Common myeloid progenitor, CD34-positive (primary cell): Measurements from ENCODE around the gene IGSF10.

ENCODE experiments used
- CTCF ChIA-PET: fragments of 350-600 bp; sonication (Branson Sonifier 250); formaldehyde crosslinking; loops from one replicate; lab custom pipeline; 2021; ENCODE audit warnings: antibody characterized with exemption; lab: Charles Lee
- POLR2A ChIA-PET: fragments of 350-600 bp; sonication (Branson Sonifier 250); formaldehyde crosslinking; loops from one replicate; lab custom pipeline; 2021; ENCODE audit warnings: antibody characterized with exemption; lab: Charles Lee
- DNase-seq, 3 donors: peaks; one replicate each; pipeline versions ENCODE4 v3.0.0 to v3.0.0-alpha.2; 2013
- H3K27ac ChIP-seq, 2 experiments: 1 replicate in 1 of 2; 2 replicates in 1 of 2; pipeline ENCODE4 v1.7.0; 2013; ENCODE audit warnings: inconsistent platforms in 2 of 2, low read length in 2 of 2, mild to moderate bottlenecking in 2 of 2, low read depth in 1 of 2, moderate library complexity in 1 of 2; ENCODE audit not compliant: severe bottlenecking in 2 of 2, insufficient read depth in 1 of 2, poor library complexity in 1 of 2
- H3K27me3 ChIP-seq, 5 experiments: replicated peaks in 2 of 5; 1 replicate in 3 of 5; 2 replicates in 2 of 5; pipeline versions ENCODE4 v1.6.1 to v1.7.0; 2013; ENCODE audit warnings: low read length in 4 of 5, mild to moderate bottlenecking in 2 of 5, moderate library complexity in 2 of 5, inconsistent platforms in 1 of 5; ENCODE audit not compliant: insufficient read depth in 5 of 5, control insufficient read depth in 4 of 5
- H3K36me3 ChIP-seq, 4 experiments: 1 replicate in 2 of 4; 2 replicates in 2 of 4; pipeline versions ENCODE4 v1.6.1 to v1.7.0; 2013; ENCODE audit warnings: low read length in 3 of 4, control low read depth in 1 of 4, mild to moderate bottlenecking in 1 of 4; ENCODE audit not compliant: control insufficient read depth in 4 of 4, insufficient read depth in 4 of 4
- H3K4me1 ChIP-seq, 4 experiments: 1 replicate in 3 of 4; 2 replicates in 1 of 4; pipeline versions ENCODE4 v1.6.1 to v1.7.1; 2013; ENCODE audit warnings: low read length in 3 of 4, mild to moderate bottlenecking in 3 of 4, control low read depth in 1 of 4, inconsistent platforms in 1 of 4, moderate library complexity in 1 of 4; ENCODE audit not compliant: control insufficient read depth in 4 of 4, insufficient read depth in 4 of 4; ENCODE audit errors: control extremely low read depth in 1 of 4
- H3K4me3 ChIP-seq, 7 experiments: 1 replicate in 4 of 7; 2 replicates in 3 of 7; pipeline versions ENCODE4 v1.5.1 to v1.7.0; 2013; ENCODE audit warnings: mild to moderate bottlenecking in 7 of 7, low read length in 6 of 7, moderate library complexity in 6 of 7, inconsistent platforms in 2 of 7, low read depth in 2 of 7, control low read depth in 1 of 7; ENCODE audit not compliant: insufficient read depth in 4 of 7, control insufficient read depth in 1 of 7; ENCODE audit errors: extremely low read depth in 1 of 7
- H3K9me3 ChIP-seq, 5 experiments: 1 replicate in 4 of 5; 2 replicates in 1 of 5; pipeline versions ENCODE4 v1.6.1 to v1.7.1; 2013; ENCODE audit warnings: low read length in 4 of 5, mild to moderate bottlenecking in 2 of 5, inconsistent platforms in 1 of 5, low read depth in 1 of 5, moderate library complexity in 1 of 5; ENCODE audit not compliant: control insufficient read depth in 4 of 5, insufficient read depth in 2 of 5; ENCODE audit errors: control extremely low read depth in 1 of 5
- WGBS: methylation state at CpG from one replicate; pipeline ENCODE4 v1.1.5; 2013; ENCODE audit not compliant: insufficient coverage; 5-methylcytosine and 5-hydroxymethylcytosine counted together

The IGSF10 gene

GRCh38 chr3:151425627-151426340, 35.1 kb downstream of the IGSF10 start:
- Histone ChIP-seq H3K4me1 (peaks cover 7 to 21% (median 16%) of the 10 kb centered on the region in 4 experiments), H3K27me3 (no peaks in the 10 kb centered on the region), H3K27ac (no peak overlapping the region), H3K9me3 (peaks cover 0 to 4% (median 0%) of the 10 kb centered on the region in 5 experiments), H3K36me3 (peaks cover 2 to 44% (median 13%) of the 10 kb centered on the region in 4 experiments), H3K4me3 (no peak overlapping the region)
- WGBS: 80% methylated on average over 2 of the region's 4 CpGs
- POLR2A ChIA-PET: no interaction called here
- DNase-seq: peak in 2 of 3 donors; percentile 8 to 15
- CTCF ChIA-PET: interaction anchor here (1.4 to 3.0 kb wide), 4 partner anchors 12 to 137 kb away, joined by 3 to 9 read pairs (median 4); no protein-coding TSS in a partner anchor

GRCh38 chr3:151423091-151423490, 37.8 kb downstream of the IGSF10 start:
- H3K36me3 ChIP-seq: peaks cover 0 to 46% (median 15%) of the 10 kb centered on the region in 4 experiments
- ChIA-PET POLR2A (no interaction called here), CTCF (interaction anchor here (0.7 kb wide), 1 partner anchor 414 kb away, joined by 5 read pairs; no protein-coding TSS in a partner anchor)
- no peaks in the 10 kb centered on the region for H3K9me3 ChIP-seq
- peaks cover 7 to 21% (median 16%) of the 10 kb centered on the region in 4 experiments for H3K4me1 ChIP-seq
- no peak overlapping the region for H3K27ac ChIP-seq
- no peaks in the 10 kb centered on the region for H3K27me3 ChIP-seq
- no peak for DNase-seq
- no CpG with 5 or more reads among the region's 5 CpGs for WGBS
- H3K4me3 ChIP-seq: no peak overlapping the region

GRCh38 chr3:151421938-151422337, 38.9 kb downstream of the IGSF10 start:
- H3K9me3 ChIP-seq: no peaks in the 10 kb centered on the region
- peak; percentile 7 to 73 (median 53) for DNase-seq
- H3K4me1 ChIP-seq: peaks cover 7 to 21% (median 16%) of the 10 kb centered on the region in 4 experiments
- peaks cover 0 to 48% (median 16%) of the 10 kb centered on the region in 4 experiments for H3K36me3 ChIP-seq
- 76% methylated on average over 4 of the region's 4 CpGs for WGBS
- POLR2A ChIA-PET: no interaction called here
- CTCF ChIA-PET: interaction anchor here (0.7 to 1.1 kb wide), 3 partner anchors 17 to 70 kb away, joined by 3 read pairs; no protein-coding TSS in a partner anchor
- no peaks in the 10 kb centered on the region for H3K27me3 ChIP-seq
- H3K27ac ChIP-seq: no peak overlapping the region
- no peak overlapping the region for H3K4me3 ChIP-seq

GRCh38 chr3:151419806-151420205, 41.1 kb downstream of the IGSF10 start:
- DNase-seq: no peak
- WGBS: 80% methylated on average over 4 of the region's 6 CpGs
- Histone ChIP-seq H3K27me3 (no peaks in the 10 kb centered on the region), H3K27ac (no peak overlapping the region), H3K9me3 (no peaks in the 10 kb centered on the region), H3K4me1 (peaks cover 0 to 6% (median 4%) of the 10 kb centered on the region in 4 experiments), H3K36me3 (peaks cover 0 to 55% (median 17%) of the 10 kb centered on the region in 4 experiments), H3K4me3 (no peak overlapping the region)
- ChIA-PET POLR2A (no interaction called here), CTCF (no interaction called here)

GRCh38 chr3:151415289-151415688, 45.6 kb downstream of the IGSF10 start:
- Histone ChIP-seq H3K27me3 (no peaks in the 10 kb centered on the region), H3K36me3 (peaks cover 0 to 77% (median 26%) of the 10 kb centered on the region in 4 experiments), H3K9me3 (peaks cover 0 to 3% (median 0%) of the 10 kb centered on the region in 5 experiments), H3K4me3 (no peak overlapping the region), H3K27ac (no peak overlapping the region), H3K4me1 (no peaks in the 10 kb centered on the region)
- 100% methylated on average over 1 of the region's 1 CpG for WGBS
- ChIA-PET POLR2A (no interaction called here), CTCF (no interaction called here)
- no peak for DNase-seq

- H3K36me3 ChIP-seq: peaks cover 0 to 75% (median 22%) of the 10 kb centered on the region in 4 experiments
- H3K27ac ChIP-seq: no peak overlapping the region
- no peaks in the 10 kb centered on the region for H3K4me1 ChIP-seq
- ChIA-PET CTCF (interaction anchor here (0.6 to 2.7 kb wide), 3 partner anchors 13 to 198 kb away, joined by 3 to 9 read pairs (median 3); no protein-coding TSS in a partner anchor), POLR2A (no interaction called here)
- no peak overlapping the region for H3K4me3 ChIP-seq
- no peak for DNase-seq
- no peaks in the 10 kb centered on the region for H3K27me3 ChIP-seq
- 91% methylated on average over 4 of the region's 5 CpGs for WGBS
- peaks cover 0 to 3% (median 0%) of the 10 kb centered on the region in 5 experiments for H3K9me3 ChIP-seq
Measured at GRCh38 chr3:151412989-151413388, 47.9 kb downstream of the IGSF10 start.
